K562 (cell line): ENCODE data around the gene THAP6. TPM values are rescaled to one million over a fixed set of nuclear protein-coding genes. Genes with fewer than 3 reads are reported as not detected.

Experiments
- ATAC-seq: fragments of 200-7000 bp; cut with Tn5 transposase; 3 replicates; pipeline ENCODE4 v1.9.1; 2020; ENCODE audit warnings: moderate library complexity
- BruUV-seq: library from RNA; stranded (reverse); fragments of 400-500 nt; replicated peaks from 2 replicates; lab custom pipeline; 2021; lab: Mats Ljungman, UMichigan
- CTCF ChIA-PET: fragments of 300-600 bp; formaldehyde crosslinking; extraction: SDS; loops from one replicate; lab custom pipeline; 2021; ENCODE audit warnings: low intra/inter-chr PET ratio; lab: Yijun Ruan, JAX
- POLR2A ChIA-PET: fragments of 300-600, 350-650 bp; sonication (Branson Sonifier 250); formaldehyde crosslinking; extraction: SDS; loops from one replicate; lab custom pipeline; 2021; ENCODE audit warnings: antibody characterized with exemption, inconsistent platforms; lab: Yijun Ruan, JAX
- DNase-seq, 4 experiments: peaks; one replicate each; pipeline versions ENCODE4 v3.0.0 to v3.0.0-alpha.2; 2011 to 2018; ENCODE audit warnings: low spot score in 3 of 4, mixed read lengths in 3 of 4; ENCODE audit errors: extremely low read depth in 1 of 4
- FAIRE-seq: peaks from 2 replicates; lab custom pipeline; 2011; peaks lifted over from hg19 to GRCh38; lab: Jason Lieb, UNC
- H2AFZ ChIP-seq: 2 replicates; pipeline ENCODE4 v1.6.0; 2011; ENCODE audit warnings: low read depth, low read length, control low read depth, inconsistent platforms
- H3K27ac ChIP-seq: fragments of 200-600 bp; 3 replicates; pipeline ENCODE4 v1.8.0; 2011; ENCODE audit warnings: low read depth, mild to moderate bottlenecking, control low read depth, inconsistent platforms, low read length, moderate library complexity, mixed read lengths; ENCODE audit errors: extremely low read depth
- H3K27me3 ChIP-seq, 2 experiments: fragments of 300-600 bp in 1 of 2; 2 replicates in 1 of 2; 3 replicates in 1 of 2; pipeline versions ENCODE4 v1.6.0 to v1.8.0; 2011; ENCODE audit warnings: inconsistent platforms in 2 of 2, low read length in 2 of 2, mild to moderate bottlenecking in 1 of 2, mixed read lengths in 1 of 2, moderate library complexity in 1 of 2; ENCODE audit not compliant: control insufficient read depth in 2 of 2, insufficient read depth in 2 of 2
- H3K36me3 ChIP-seq: fragments of 300-600 bp; 3 replicates; pipeline ENCODE4 v1.8.0; 2011; ENCODE audit warnings: mild to moderate bottlenecking, low read length, inconsistent platforms; ENCODE audit not compliant: control insufficient read depth, insufficient read depth
- H3K4me1 ChIP-seq, 2 experiments: fragments of 200-600 bp in 1 of 2; replicated peaks in 1 of 2; 2 replicates in 1 of 2; 3 replicates in 1 of 2; pipeline versions ENCODE4 v1.5.1 to v1.8.0; 2011; ENCODE audit warnings: inconsistent platforms in 2 of 2, low read length in 2 of 2, mild to moderate bottlenecking in 1 of 2, mixed read lengths in 1 of 2, moderate library complexity in 1 of 2; ENCODE audit not compliant: control insufficient read depth in 2 of 2, insufficient read depth in 2 of 2
- H3K4me2 ChIP-seq: 2 replicates; pipeline ENCODE4 v1.6.1; 2011; ENCODE audit warnings: low read length, control low read depth, inconsistent platforms, mixed read lengths; ENCODE audit not compliant: insufficient read depth
- H3K4me3 ChIP-seq: fragments of 200-600 bp; sonication (generic), shearing (Covaris generic); 2 replicates; pipeline ENCODE4 v1.5.1; 2016; ENCODE audit warnings: control low read depth, inconsistent platforms
- H3K79me2 ChIP-seq: fragments of 200-600 bp; 3 replicates; pipeline ENCODE4 v1.8.0; 2011; ENCODE audit warnings: low read length, inconsistent platforms; ENCODE audit not compliant: control insufficient read depth, insufficient read depth
- H3K9ac ChIP-seq, 2 experiments: 2 replicates each; pipeline versions ENCODE4 v1.6.0 to v1.6.1; 2011; ENCODE audit warnings: low read depth in 2 of 2, low read length in 2 of 2, control low read depth in 1 of 2, inconsistent platforms in 1 of 2, mild to moderate bottlenecking in 1 of 2, mixed read lengths in 1 of 2; ENCODE audit not compliant: insufficient read depth in 1 of 2
- H3K9me1 ChIP-seq: one replicate; pipeline ENCODE4 v1.6.0; 2011; ENCODE audit warnings: inconsistent platforms, mild to moderate bottlenecking, low read length, moderate library complexity; ENCODE audit not compliant: control insufficient read depth, insufficient read depth
- H3K9me3 ChIP-seq: replicated peaks from 2 replicates; pipeline ENCODE4 v1.5.1; 2011; ENCODE audit warnings: low read depth, low read length, inconsistent platforms; ENCODE audit not compliant: control insufficient read depth, insufficient read depth
- H4K20me1 ChIP-seq: replicated peaks from 2 replicates; pipeline ENCODE4 v1.6.1; 2011; ENCODE audit warnings: low read length, inconsistent platforms, mixed read lengths; ENCODE audit not compliant: control insufficient read depth, insufficient read depth
- CBX1 ChIP-seq: sonication (generic); IDR thresholded peaks from 2 replicates; pipeline ENCODE4 v1.6.1; 2016; ENCODE audit warnings: antibody characterized with exemption, low read depth, mild to moderate bottlenecking
- FOXM1 ChIP-seq, 2 experiments: fragments of 450-650 bp in 1 of 2; sonication (generic) in 1 of 2; formaldehyde crosslinking in 1 of 2; IDR thresholded peaks; 2 replicates each; pipeline versions ENCODE4 v1.6.1 to v1.9.0; 2017 to 2022; ENCODE audit warnings: low read depth in 2 of 2, mild to moderate bottlenecking in 2 of 2, missing genetic modification reagents in 1 of 2, moderate library complexity in 1 of 2
- GTF2E2 ChIP-seq: fragments of 200-800 bp; sonication (Bioruptor generic); IDR thresholded peaks from 2 replicates; pipeline ENCODE4 v1.6.1; 2016; ENCODE audit warnings: missing genetic modification characterization, missing compliant biosample characterization
- KDM1A ChIP-seq, 2 experiments: fragments of 450-650 bp; IDR thresholded peaks; 2 replicates each; pipeline ENCODE4 v1.6.1; 2016; ENCODE audit warnings: mild to moderate bottlenecking in 2 of 2
- MAZ ChIP-seq, 2 experiments: fragments of 450-650 bp in 1 of 2; sonication (generic) in 1 of 2; formaldehyde crosslinking; IDR thresholded peaks in 1 of 2; conservative IDR thresholded peaks in 1 of 2; 2 replicates each; pipeline versions ENCODE4 v1.4.0 to v1.5.0; 2020; ENCODE audit warnings: mild to moderate bottlenecking in 1 of 2, missing genetic modification reagents in 1 of 2
- MBD1 ChIP-seq: fragments of 250-450 bp; sonication (Bioruptor Pico); IDR thresholded peaks from 2 replicates; pipeline ENCODE4 v1.8.0; 2022; ENCODE audit warnings: inconsistent platforms
- THRB ChIP-seq: fragments of 450-650 bp; formaldehyde crosslinking; conservative IDR thresholded peaks from 2 replicates; pipeline ENCODE4 v1.4.0; 2022; ENCODE audit warnings: mild to moderate bottlenecking, missing genetic modification characterization
- ZNF140 ChIP-seq: fragments of 250-450 bp; sonication (Bioruptor Pico); IDR thresholded peaks from 2 replicates; pipeline ENCODE4 v1.8.0; 2021; ENCODE audit warnings: moderate library complexity, mild to moderate bottlenecking, inconsistent platforms
- ZNF354B ChIP-seq: fragments of 250-450 bp; sonication (Bioruptor Pico); IDR thresholded peaks from 2 replicates; pipeline ENCODE4 v1.4.0; 2020
- WGBS: fragments of 100-300 bp; shearing (Covaris generic); methylation state at CpG from one replicate; pipeline ENCODE4 v1.1.6; 2016; ENCODE audit warnings: low coverage, mixed read lengths; ENCODE audit not compliant: insufficient coverage; ENCODE audit errors: missing lambda C conversion rate; 5-methylcytosine and 5-hydroxymethylcytosine counted together
- in situ Hi-C: fragments of 300-500 bp; cut with MboI; formaldehyde crosslinking; loops from 4 replicates; pipeline ENCODE4 v1.15.0; 2018; ENCODE audit warnings: inconsistent platforms, mixed read lengths
- intact Hi-C: fragments of 100-400 bp; cut with micrococcal nuclease; formaldehyde crosslinking; loops from 2 replicates; pipeline ENCODE4 v1.14.2; 2022
- polyA plus RNA-seq, 8 experiments: library from polyadenylated mRNA; depleted of rRNA in 4 of 8; stranded (reverse) in 5 of 8; unstranded in 3 of 8; fragments of >200 nt; fragmentation: Nextera tagmentation in 2 of 8; fragmentation: Illumina TruSeq in 1 of 8; extraction: Ambion mirVana in 2 of 8; extraction: Trizol in 1 of 8; gene quantifications; 2 replicates each; pipeline versions ENCODE4 v1.2.1 to v1.2.3, GENCODE V29; 2011 to 2014; ENCODE audit warnings: inconsistent platforms in 1 of 8, missing spikeins in 1 of 8
- total RNA-seq, 7 experiments: library from RNA; depleted of rRNA in 6 of 7; stranded (reverse); fragments of >200 nt in 6 of 7; fragmentation: Illumina TruSeq in 2 of 7; extraction: Trizol in 2 of 7; gene quantifications; 2 replicates each; pipeline versions ENCODE4 v1.2.1 to v1.2.3, GENCODE V29; 2011 to 2021; ENCODE audit warnings: low replicate concordance in 1 of 7

The THAP6 gene
- total and polyA plus RNA-seq, 9 of the 15 experiments (the other 6 are each of a cell fraction or from before 2014, with no cell fraction given): 8.9 to 30.4 (median 17.3) TPM

- TF ChIP-seq FOXM1 (IDR thresholded peaks at IDR 0.05; ENCODE audit: low read depth) (no peak), FOXM1 (CRISPR knock-in tag; IDR thresholded peaks at IDR 0.05; ENCODE audit: low read depth) (no peak), CBX1 (no peak), GTF2E2 (tag) (no peak), MBD1 (CRISPR knock-in tag) (no peak)
Measured at GRCh38 chr4:75527482-75527881, 13.2 kb downstream of the THAP6 start (continued).

GRCh38 chr4:75530556-75531322 is 16.5 kb downstream of the THAP6 start:
- no peak for DNase-seq
- H3K4me2 ChIP-seq: no peak overlapping the region

More at GRCh38 chr4:75530556-75531322, 16.5 kb downstream of the THAP6 start:
- Histone ChIP-seq H3K36me3 (peaks cover 53% of the 10 kb centered on the region), H3K4me3 (no peak overlapping the region), H3K9me1 (no peaks in the 10 kb centered on the region), H3K9me3 (peaks cover 5% of the 10 kb centered on the region), H4K20me1 (no peaks in the 10 kb centered on the region), H3K4me1 (no peaks in the 10 kb centered on the region), H3K79me2 (no peaks in the 10 kb centered on the region), H3K27ac (no peak overlapping the region), H3K9ac (no peak overlapping the region), H3K27me3 (no peaks in the 10 kb centered on the region), H2AFZ (no peak overlapping the region)
- POLR2A ChIA-PET: interaction anchor here (0.7 to 0.8 kb wide), 2 partner anchors 15 to 564 kb away, joined by 3 read pairs; no protein-coding TSS in a partner anchor
- ATAC-seq: no peak
- CTCF ChIA-PET: no interaction called here
- FAIRE-seq: no peak
- intact Hi-C loops (no loop called here), in situ Hi-C loops (no loop called here)
- no TSS peak for BruUV-seq
- 70% methylated on average over 2 of the region's 2 CpGs for WGBS
- TF ChIP-seq ZNF140 (CRISPR knock-in tag): no peak
- no peak for TF ChIP-seq ZNF354B
- TF ChIP-seq MAZ (CRISPR knock-in tag; conservative IDR thresholded peaks at IDR 0.05 in 1 of 2, IDR thresholded peaks at IDR 0.05 in 1 of 2): no peak
- no peak for TF ChIP-seq KDM1A (IDR thresholded peaks at IDR 0.05)
- no peak for TF ChIP-seq THRB (CRISPR knock-in tag)
